HepG2 (cell line): ENCODE data around the gene CSNK2A1. TPM values are rescaled to one million over a fixed set of nuclear protein-coding genes. Genes with fewer than 3 reads are reported as not detected.
A peak's percentile ranks its signal among the peaks of the same experiment; 100 is the strongest.

ENCODE experiments used
- HOXD1 ChIP-seq: sonication (generic); formaldehyde crosslinking; IDR thresholded peaks from 2 replicates; pipeline ENCODE4 v1.5.0; 2020; ENCODE audit warnings: missing genetic modification reagents
- MXD3 ChIP-seq: IDR thresholded peaks from 2 replicates; pipeline ENCODE4 v1.6.1; 2016; ENCODE audit warnings: mild to moderate bottlenecking, missing biosample characterization, missing genetic modification reagents
- polyA plus RNA-seq, 8 experiments: library from polyadenylated mRNA; depleted of rRNA in 3 of 8; stranded (reverse) in 7 of 8; unstranded in 1 of 8; fragments of >200 nt; fragmentation: Illumina TruSeq in 4 of 8; extraction: Trizol in 4 of 8; gene quantifications; 2 replicates each; pipeline versions ENCODE4 v1.2.1 to v1.2.3, GENCODE V29; 2011 to 2016; ENCODE audit warnings: low read depth in 4 of 8, missing spikeins in 1 of 8, mixed read lengths in 1 of 8; ENCODE audit not compliant: insufficient read depth in 1 of 8
- total RNA-seq, 5 experiments: library from RNA; depleted of rRNA; stranded (reverse); fragments of >200 nt; fragmentation: Illumina TruSeq; extraction: Trizol; gene quantifications; 2 replicates each; pipeline ENCODE4 v1.2.3, GENCODE V29; 2016; ENCODE audit warnings: low read depth in 1 of 5
- TF ChIP-seq, protein P1 (sequence below), 2 experiments: fragments of 450-650 bp in 1 of 2; sonication (generic) in 1 of 2; formaldehyde crosslinking in 1 of 2; IDR thresholded peaks; 2 replicates each; pipeline versions ENCODE4 v1.6.1 to v1.8.0; 2016 to 2022; ENCODE audit warnings: antibody characterized with exemption in 1 of 2, mild to moderate bottlenecking in 1 of 2, missing genetic modification reagents in 1 of 2
- TF ChIP-seq, protein P2 (sequence below): sonication (generic); formaldehyde crosslinking; IDR thresholded peaks from 2 replicates; pipeline ENCODE4 v1.4.0; 2020; ENCODE audit warnings: mild to moderate bottlenecking, missing genetic modification reagents
- TF ChIP-seq, protein P3 (sequence below): sonication (generic); formaldehyde crosslinking; conservative IDR thresholded peaks from 2 replicates; pipeline ENCODE4 v1.4.0; 2020; ENCODE audit warnings: mild to moderate bottlenecking, missing genetic modification reagents, moderate library complexity

CSNK2A1 gene
- total and polyA plus RNA-seq, 2 of the 13 experiments (the other 11 are each of a cell fraction or from before 2014, with no cell fraction given): 153 to 231 TPM

DNA sequence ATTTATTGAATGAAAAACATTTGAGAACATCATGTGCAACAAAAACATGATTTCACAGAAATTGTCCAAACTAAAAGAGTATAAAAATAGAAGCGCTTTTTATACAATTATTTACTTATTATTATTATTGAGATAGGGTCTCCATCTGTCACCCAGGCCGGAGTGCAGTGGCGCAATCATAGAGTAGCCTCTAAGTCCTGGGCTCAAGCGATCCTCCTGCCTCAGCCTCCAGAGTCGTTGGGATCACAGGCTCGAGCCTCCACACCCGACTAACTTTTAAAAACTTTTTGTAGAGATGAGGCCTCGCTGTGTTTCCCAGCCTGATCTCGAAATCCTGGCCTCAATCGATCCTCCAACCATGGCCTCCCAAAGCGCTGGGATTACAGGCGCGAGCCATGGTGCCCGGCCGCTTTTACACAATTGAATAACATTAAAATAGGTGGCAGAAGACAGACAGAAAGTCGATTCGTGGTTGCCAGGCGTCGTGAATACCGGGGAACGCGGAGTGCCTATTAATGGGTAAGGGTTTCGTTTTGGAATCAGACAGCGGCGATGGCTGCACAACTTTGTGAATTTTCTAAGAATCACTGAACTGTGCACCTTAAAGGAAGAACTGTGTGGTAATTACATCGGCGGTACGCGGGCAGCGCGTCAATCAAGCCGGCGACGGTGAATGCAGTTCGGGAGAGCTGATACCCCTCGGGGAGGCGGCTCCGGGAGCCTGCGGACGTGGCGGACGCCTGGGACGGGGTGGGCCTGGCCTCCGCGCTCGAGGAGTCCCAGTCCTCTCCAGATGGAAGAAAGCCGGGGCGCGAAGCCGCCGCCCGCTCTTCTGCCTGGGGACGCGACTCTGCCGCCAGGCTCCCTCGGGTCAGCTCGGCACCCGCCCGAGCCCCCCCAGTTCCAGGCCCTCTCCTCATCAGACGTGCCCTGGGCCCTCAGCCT, 82.1 kb downstream of the CSNK2A1 start (continued):
- TF ChIP-seq, protein P1, sequence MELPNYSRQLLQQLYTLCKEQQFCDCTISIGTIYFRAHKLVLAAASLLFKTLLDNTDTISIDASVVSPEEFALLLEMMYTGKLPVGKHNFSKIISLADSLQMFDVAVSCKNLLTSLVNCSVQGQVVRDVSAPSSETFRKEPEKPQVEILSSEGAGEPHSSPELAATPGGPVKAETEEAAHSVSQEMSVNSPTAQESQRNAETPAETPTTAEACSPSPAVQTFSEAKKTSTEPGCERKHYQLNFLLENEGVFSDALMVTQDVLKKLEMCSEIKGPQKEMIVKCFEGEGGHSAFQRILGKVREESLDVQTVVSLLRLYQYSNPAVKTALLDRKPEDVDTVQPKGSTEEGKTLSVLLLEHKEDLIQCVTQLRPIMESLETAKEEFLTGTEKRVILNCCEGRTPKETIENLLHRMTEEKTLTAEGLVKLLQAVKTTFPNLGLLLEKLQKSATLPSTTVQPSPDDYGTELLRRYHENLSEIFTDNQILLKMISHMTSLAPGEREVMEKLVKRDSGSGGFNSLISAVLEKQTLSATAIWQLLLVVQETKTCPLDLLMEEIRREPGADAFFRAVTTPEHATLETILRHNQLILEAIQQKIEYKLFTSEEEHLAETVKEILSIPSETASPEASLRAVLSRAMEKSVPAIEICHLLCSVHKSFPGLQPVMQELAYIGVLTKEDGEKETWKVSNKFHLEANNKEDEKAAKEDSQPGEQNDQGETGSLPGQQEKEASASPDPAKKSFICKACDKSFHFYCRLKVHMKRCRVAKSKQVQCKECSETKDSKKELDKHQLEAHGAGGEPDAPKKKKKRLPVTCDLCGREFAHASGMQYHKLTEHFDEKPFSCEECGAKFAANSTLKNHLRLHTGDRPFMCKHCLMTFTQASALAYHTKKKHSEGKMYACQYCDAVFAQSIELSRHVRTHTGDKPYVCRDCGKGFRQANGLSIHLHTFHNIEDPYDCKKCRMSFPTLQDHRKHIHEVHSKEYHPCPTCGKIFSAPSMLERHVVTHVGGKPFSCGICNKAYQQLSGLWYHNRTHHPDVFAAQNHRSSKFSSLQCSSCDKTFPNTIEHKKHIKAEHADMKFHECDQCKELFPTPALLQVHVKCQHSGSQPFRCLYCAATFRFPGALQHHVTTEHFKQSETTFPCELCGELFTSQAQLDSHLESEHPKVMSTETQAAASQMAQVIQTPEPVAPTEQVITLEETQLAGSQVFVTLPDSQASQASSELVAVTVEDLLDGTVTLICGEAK (IDR thresholded peaks at IDR 0.05): no peak
- TF ChIP-seq, protein P1 (CRISPR knock-in tag; IDR thresholded peaks at IDR 0.05): peak; percentile 49; the same call in 1 of the 2 replicates
- TF ChIP-seq MXD3 (CRISPR knock-in tag) (peak; percentile 76), HOXD1 (CRISPR knock-in tag) (0 out of 2 replicates have a peak, but pooled peaks have one; percentile 26)
- TF ChIP-seq, protein P2, sequence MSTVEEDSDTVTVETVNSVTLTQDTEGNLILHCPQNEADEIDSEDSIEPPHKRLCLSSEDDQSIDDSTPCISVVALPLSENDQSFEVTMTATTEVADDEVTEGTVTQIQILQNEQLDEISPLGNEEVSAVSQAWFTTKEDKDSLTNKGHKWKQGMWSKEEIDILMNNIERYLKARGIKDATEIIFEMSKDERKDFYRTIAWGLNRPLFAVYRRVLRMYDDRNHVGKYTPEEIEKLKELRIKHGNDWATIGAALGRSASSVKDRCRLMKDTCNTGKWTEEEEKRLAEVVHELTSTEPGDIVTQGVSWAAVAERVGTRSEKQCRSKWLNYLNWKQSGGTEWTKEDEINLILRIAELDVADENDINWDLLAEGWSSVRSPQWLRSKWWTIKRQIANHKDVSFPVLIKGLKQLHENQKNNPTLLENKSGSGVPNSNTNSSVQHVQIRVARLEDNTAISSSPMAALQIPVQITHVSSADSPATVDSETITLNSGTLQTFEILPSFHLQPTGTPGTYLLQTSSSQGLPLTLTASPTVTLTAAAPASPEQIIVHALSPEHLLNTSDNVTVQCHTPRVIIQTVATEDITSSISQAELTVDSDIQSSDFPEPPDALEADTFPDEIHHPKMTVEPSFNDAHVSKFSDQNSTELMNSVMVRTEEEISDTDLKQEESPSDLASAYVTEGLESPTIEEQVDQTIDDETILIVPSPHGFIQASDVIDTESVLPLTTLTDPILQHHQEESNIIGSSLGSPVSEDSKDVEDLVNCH: peak; percentile 67; the same call in 1 of the 2 replicates
- TF ChIP-seq, protein P3, sequence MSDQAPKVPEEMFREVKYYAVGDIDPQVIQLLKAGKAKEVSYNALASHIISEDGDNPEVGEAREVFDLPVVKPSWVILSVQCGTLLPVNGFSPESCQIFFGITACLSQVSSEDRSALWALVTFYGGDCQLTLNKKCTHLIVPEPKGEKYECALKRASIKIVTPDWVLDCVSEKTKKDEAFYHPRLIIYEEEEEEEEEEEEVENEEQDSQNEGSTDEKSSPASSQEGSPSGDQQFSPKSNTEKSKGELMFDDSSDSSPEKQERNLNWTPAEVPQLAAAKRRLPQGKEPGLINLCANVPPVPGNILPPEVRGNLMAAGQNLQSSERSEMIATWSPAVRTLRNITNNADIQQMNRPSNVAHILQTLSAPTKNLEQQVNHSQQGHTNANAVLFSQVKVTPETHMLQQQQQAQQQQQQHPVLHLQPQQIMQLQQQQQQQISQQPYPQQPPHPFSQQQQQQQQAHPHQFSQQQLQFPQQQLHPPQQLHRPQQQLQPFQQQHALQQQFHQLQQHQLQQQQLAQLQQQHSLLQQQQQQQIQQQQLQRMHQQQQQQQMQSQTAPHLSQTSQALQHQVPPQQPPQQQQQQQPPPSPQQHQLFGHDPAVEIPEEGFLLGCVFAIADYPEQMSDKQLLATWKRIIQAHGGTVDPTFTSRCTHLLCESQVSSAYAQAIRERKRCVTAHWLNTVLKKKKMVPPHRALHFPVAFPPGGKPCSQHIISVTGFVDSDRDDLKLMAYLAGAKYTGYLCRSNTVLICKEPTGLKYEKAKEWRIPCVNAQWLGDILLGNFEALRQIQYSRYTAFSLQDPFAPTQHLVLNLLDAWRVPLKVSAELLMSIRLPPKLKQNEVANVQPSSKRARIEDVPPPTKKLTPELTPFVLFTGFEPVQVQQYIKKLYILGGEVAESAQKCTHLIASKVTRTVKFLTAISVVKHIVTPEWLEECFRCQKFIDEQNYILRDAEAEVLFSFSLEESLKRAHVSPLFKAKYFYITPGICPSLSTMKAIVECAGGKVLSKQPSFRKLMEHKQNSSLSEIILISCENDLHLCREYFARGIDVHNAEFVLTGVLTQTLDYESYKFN (CRISPR knock-in tag): 0 out of 2 replicates have a peak, but pooled peaks have one; percentile 47
